ENCODE measurements around the gene KCNAB3.

DNA sequence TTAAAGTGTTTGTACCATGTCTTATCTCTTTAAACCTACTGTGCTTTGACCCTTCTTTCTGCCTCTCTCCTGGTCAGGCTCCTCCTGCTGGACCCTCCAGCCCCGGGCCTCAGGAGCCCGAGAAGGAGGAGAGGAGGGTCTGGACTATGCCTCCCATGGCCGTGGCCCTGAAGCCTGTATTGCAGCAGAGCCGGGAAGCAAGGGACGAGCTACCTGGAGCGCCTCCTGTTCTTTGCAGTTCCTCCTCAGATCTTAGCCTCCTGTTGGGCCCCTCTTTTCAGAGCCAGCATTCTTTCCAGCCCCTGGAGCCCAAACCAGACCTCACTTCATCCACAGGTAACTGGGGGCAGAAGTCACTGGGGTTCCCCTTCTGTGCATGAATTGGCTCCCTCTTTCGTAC is 16.0 kb upstream of the KCNAB3 start:
- TF ChIP-seq SP1 (IDR thresholded peaks at IDR 0.05), result no peak
- no peak for TF ChIP-seq HDGF (IDR thresholded peaks at IDR 0.05; ENCODE audit: borderline replicate concordance)

Data from HEK293T (cell line).